HFF-Myc (cell line): Measurements from ENCODE around the gene ADCY4.

ENCODE experiments used
- DNase-seq: peaks from one replicate; pipeline ENCODE4 v3.0.0-alpha.2; 2011; ENCODE audit warnings: low read depth; ENCODE audit errors: extremely low read depth
- H3K4me3 ChIP-seq: replicated peaks from 2 replicates; pipeline ENCODE4 v1.5.1; 2011; ENCODE audit warnings: low read depth, mild to moderate bottlenecking, control low read depth, low read length
- TF ChIP-seq, protein P1 (sequence below): IDR thresholded peaks from 2 replicates; pipeline ENCODE4 v1.5.1; 2012; ENCODE audit warnings: mild to moderate bottlenecking, low read depth, low read length, control low read depth; ENCODE audit errors: missing control alignments

ADCY4 gene

DNA sequence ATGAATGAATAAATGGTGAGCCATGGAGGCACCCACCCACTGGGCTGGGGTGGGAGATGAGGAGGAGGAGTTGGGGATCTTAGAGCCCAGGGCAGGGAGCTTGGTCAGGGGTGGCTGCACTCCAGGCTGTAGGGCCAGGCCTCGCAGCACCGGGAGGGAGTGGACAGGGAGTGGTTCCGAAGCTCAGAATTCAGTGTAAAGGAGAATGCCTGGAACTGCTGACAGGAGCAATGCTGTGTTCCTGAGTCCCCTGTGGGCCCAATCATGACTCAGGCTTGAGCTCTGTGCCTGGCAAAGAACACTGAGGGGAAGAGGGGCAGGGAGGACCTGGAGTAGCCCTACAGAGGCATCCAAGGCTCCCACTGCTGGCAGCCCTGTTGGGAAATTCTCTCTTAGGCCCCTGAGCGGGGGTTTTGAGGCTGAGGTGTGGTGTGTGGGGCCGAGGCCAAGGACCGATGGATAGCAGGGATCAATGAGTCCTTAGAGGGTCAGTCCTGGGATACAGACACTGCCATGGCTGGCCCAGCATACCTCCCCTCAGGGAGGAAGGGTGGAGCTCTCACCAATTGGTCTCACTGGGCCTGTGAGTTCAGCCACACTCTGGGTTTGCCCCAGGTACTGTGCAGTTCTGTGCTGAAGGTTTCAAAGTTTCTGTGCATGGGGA, 53.9 kb downstream of the ADCY4 start:
- H3K4me3 ChIP-seq = no peak overlapping the region
- DNase-seq = no peak
- TF ChIP-seq, protein P1, sequence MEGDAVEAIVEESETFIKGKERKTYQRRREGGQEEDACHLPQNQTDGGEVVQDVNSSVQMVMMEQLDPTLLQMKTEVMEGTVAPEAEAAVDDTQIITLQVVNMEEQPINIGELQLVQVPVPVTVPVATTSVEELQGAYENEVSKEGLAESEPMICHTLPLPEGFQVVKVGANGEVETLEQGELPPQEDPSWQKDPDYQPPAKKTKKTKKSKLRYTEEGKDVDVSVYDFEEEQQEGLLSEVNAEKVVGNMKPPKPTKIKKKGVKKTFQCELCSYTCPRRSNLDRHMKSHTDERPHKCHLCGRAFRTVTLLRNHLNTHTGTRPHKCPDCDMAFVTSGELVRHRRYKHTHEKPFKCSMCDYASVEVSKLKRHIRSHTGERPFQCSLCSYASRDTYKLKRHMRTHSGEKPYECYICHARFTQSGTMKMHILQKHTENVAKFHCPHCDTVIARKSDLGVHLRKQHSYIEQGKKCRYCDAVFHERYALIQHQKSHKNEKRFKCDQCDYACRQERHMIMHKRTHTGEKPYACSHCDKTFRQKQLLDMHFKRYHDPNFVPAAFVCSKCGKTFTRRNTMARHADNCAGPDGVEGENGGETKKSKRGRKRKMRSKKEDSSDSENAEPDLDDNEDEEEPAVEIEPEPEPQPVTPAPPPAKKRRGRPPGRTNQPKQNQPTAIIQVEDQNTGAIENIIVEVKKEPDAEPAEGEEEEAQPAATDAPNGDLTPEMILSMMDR = no peak

DNA sequence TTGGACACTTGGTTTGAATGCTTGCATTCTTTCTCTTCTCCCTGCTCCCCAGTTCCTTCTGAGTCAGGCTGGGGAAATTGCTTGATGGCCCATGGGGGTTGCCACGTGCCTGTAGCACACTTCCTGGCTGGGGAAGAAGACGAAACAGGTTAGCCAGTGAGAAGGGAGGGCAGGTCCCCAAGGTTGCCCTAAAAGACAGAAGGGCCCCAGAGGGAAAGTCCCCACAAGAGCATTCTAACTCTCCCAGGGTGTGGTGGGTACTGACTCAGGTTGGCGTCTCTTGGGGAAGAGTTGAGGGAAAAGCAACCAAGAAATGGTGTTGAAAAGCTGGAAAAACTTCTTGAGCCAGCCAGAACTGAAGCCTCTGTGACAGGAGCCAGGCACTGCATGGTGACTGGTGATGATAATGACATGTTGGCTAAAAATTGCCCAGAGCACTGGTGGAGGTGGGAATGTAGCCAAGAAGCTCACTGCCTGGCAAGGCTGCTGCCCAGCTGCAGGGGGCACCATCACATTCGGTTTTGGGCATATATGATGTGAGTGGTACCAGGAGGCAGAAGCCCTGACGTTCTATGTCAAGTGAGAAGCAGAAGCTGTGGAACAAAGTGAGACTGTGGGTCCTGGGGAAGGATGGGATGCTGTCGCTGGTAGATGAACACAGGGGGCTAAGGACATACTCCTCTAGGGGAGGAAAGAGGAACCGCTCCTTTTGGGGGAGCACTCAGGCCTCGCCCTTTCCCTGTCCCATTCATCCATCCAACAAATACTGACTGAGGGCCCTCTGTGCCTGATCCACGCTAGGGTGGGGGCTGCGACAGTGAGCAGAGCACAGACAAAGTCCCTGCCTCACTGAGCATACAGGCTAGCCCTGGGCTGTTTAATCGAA, 55.3 kb downstream of the ADCY4 start:
- TF ChIP-seq, protein P1 = peak; percentile 24
- DNase-seq = no peak

DNA sequence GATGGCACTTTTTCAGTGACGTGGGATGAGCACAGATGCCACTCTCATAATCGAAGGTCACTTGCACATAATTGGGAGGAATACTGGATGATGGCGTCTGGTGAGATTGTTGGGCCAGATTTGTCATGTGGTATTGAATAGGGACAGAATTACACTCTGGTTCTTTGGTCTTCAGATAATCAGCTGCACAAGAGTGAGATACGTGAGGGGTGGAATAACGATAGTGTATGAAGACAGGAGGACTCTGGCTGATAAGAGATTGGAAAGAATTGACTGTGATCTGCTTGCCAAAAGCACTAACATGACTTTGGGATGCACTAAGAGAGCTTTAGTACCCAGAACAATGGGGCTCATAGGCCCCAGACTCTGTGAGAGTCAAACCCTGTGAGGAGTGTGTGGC, 56.4 kb downstream of the ADCY4 start:
- TF ChIP-seq, protein P1 = no peak
- no peak for DNase-seq
- no peak overlapping the region for H3K4me3 ChIP-seq

More for the DNA sequence above, 55.3 kb downstream of the ADCY4 start:
- no peak overlapping the region for H3K4me3 ChIP-seq

DNA sequence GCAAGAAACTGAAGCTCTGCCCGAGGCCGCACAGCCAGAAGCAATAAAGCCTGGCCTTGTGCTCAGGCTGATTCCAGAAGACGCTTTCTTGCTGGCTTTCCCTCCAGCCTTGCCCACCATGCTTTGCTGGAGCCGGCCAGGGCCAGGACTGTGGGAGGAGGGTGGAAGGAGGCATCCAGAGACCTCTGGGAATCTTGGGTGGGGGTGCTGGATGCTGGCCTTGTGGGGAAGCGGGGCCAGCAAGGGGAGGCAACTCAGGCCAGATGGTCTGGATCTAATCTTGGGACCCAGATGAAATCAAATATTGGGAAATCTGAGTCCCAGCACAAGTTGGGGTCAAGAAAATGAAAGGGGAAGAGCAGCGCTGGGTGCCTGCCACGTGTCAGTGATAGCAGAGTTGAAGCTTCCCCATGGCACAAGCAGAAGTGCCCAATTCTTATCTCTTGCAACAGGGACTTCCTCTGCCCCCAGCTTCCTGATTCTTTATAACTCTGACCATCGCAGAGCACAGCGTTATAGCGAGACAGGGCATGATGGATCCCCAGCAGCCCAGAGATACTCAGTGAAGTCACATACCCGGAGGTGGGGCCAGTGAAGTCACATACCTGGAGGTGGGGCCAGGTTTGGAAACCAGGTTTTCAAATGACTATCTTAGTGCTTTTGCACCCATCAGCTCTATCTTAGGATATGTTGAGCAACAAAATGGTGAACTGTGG, 57.1 kb downstream of the ADCY4 start:
- TF ChIP-seq, protein P1 = no peak
- H3K4me3 ChIP-seq = no peak overlapping the region
- no peak for DNase-seq

DNA sequence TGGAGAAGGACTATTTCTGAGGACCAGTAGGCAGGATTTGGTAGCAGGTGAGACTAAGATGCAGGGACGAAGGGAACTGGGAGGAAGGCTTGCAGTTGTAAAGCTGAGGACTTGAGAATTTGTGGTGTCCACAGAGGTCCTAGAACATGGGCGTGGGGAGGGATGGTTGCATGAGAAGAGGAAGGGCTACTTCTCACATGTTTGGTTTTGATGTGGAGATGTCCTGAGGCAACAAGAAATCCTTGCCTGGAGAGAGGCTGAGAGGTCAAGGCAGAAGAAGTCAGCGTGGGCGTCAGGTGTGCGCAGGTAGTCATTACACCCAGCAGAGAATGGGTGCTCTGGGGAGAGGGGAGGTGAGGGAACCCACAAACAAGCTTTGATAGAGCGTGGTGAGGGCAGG, 57.8 kb downstream of the ADCY4 start:
- no peak overlapping the region for H3K4me3 ChIP-seq
- TF ChIP-seq, protein P1 = no peak
- DNase-seq = no peak

DNA sequence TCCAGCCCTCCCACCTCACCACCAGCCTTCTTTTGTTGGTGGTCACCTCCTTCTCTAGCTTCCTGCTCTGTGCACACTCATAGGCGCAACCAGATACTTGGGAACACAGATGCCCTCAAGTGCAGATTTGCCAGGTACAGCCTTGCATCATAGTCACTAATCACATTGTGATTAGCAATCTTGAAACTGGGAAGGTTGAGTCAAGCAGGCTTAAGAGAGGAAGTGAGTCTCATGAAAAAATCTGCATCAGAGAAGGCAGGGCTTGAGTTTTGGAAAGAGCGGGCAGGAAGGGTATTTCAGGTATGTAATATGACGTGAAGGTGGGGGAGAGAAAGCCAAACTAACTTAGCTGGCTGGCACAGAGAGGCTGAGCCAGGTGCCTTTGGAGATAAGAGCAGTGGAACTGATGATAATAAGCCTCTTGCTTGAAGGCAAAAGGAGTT, 60.7 kb downstream of the ADCY4 start:
- no peak for DNase-seq
- TF ChIP-seq, protein P1 = no peak
- no peak overlapping the region for H3K4me3 ChIP-seq
